ENCODE measurements around the gene RBM39. TPM values are rescaled to one million over a fixed set of nuclear protein-coding genes. Genes with fewer than 3 reads are reported as not detected.

Gene RBM39
- total and polyA plus RNA-seq, 2 of the 13 experiments (the other 11 are each of a cell fraction or from before 2014, with no cell fraction given) = 788 to 920 TPM

GRCh38 chr20:35738410-35739179 lies 3.5 kb downstream of the RBM39 start (continued):
- TF ChIP-seq ATF6 (CRISPR knock-in tag; conservative IDR thresholded peaks at IDR 0.05) (no peak), TOPORS (CRISPR knock-in tag; IDR thresholded peaks at IDR 0.05) (no peak), ZNF451 (CRISPR knock-in tag; IDR thresholded peaks at IDR 0.05) (no peak), ARNT2 (CRISPR knock-in tag; IDR thresholded peaks at IDR 0.05; ENCODE audit: low read depth) (no peak), YEATS2 (CRISPR knock-in tag; IDR thresholded peaks at IDR 0.05; ENCODE audit: borderline replicate concordance) (no peak), ZBTB33 (CRISPR knock-in tag; IDR thresholded peaks at IDR 0.05) (no peak), ZBTB21 (CRISPR knock-in tag; IDR thresholded peaks at IDR 0.05) (no peak), TFAP4 (IDR thresholded peaks at IDR 0.05; ENCODE audit: borderline replicate concordance, low read depth) (no peak), ZNF256 (CRISPR knock-in tag; conservative IDR thresholded peaks at IDR 0.05) (no peak), RBFOX2 (IDR thresholded peaks at IDR 0.05; ENCODE audit: low read depth, low read length) (peak; percentile 69), ZNF737 (CRISPR knock-in tag; IDR thresholded peaks at IDR 0.05; ENCODE audit: borderline replicate concordance) (no peak), AGO2 (optimal IDR thresholded peaks at IDR 0.05; ENCODE audit: low read depth, low read length) (no peak), ZNF530 (CRISPR knock-in tag; IDR thresholded peaks at IDR 0.05; ENCODE audit: low read depth) (no peak), ZNF496 (CRISPR knock-in tag; IDR thresholded peaks at IDR 0.05; ENCODE audit: insufficient replicate concordance) (no peak), ZNF280D (CRISPR knock-in tag; IDR thresholded peaks at IDR 0.05) (no peak), MAZ (IDR thresholded peaks at IDR 0.05; ENCODE audit: borderline replicate concordance, low read depth, low read length) (no peak), MAZ (CRISPR knock-in tag; IDR thresholded peaks at IDR 0.05; ENCODE audit: low read depth) (no peak), PBX3 (CRISPR knock-in tag; IDR thresholded peaks at IDR 0.05; ENCODE audit: borderline replicate concordance) (no peak), ZNF720 (CRISPR knock-in tag; IDR thresholded peaks at IDR 0.05) (no peak), ZNF460 (CRISPR knock-in tag; IDR thresholded peaks at IDR 0.05; ENCODE audit: borderline replicate concordance) (no peak)
